ENCODE data around the gene KATNB1.

DNA sequence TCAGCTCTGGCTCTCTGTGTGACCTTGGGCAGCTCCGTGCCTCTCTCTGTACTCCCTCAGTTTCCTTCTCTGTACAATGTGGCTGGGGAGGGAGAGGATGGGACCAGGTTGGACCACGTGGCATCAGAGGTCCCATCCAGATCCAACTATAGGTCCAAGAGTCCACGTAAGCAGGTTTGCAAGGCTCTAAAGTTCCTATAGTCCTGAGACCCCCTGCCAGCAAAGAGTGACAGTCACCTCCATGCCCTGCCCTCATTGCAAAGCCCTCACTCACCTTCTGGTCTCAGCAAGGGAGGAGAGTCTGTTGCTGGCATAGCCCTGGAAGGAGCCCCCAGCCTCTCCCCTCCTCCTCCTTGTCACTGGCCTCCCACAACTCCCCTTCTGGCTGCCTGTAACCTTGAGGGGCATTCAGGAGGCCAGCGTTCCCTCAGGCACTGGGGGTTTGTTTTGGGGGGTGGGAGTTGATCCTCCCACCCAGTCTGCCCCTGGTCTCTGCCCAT lies 47.0 kb upstream of the KATNB1 start:
- TF ChIP-seq, protein P1, sequence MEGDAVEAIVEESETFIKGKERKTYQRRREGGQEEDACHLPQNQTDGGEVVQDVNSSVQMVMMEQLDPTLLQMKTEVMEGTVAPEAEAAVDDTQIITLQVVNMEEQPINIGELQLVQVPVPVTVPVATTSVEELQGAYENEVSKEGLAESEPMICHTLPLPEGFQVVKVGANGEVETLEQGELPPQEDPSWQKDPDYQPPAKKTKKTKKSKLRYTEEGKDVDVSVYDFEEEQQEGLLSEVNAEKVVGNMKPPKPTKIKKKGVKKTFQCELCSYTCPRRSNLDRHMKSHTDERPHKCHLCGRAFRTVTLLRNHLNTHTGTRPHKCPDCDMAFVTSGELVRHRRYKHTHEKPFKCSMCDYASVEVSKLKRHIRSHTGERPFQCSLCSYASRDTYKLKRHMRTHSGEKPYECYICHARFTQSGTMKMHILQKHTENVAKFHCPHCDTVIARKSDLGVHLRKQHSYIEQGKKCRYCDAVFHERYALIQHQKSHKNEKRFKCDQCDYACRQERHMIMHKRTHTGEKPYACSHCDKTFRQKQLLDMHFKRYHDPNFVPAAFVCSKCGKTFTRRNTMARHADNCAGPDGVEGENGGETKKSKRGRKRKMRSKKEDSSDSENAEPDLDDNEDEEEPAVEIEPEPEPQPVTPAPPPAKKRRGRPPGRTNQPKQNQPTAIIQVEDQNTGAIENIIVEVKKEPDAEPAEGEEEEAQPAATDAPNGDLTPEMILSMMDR (IDR thresholded peaks at IDR 0.05), result no peak
- TF ChIP-seq POLR2A (IDR thresholded peaks at IDR 0.05), result no peak

All from lower leg skin (tissue), 3 donors.